Stimulated activated naive B cell treated with anti-CD40 and anti-IgM and Interleukin-4, amounts not matched to agents 10 μg/mL and 1 μg/mL and 100 μg/mL, for 72 hours (primary cell): ENCODE measurements around the gene CEP170B.
"Not testable (repeated sequence)": the region's sequence is repeated elsewhere in the genome, so short reads cannot be mapped to it uniquely, and the experiment has no call there.

Experiments
- ATAC-seq, 2 donors: fragments of 150-1000 bp; cut with Tn5 transposase; replicated peaks; 2 replicates each; pipeline ENCODE4 v1.10.0; 2021; ENCODE audit warnings: moderate library complexity in 1 of 2
- DNase-seq: peaks from one replicate; pipeline ENCODE4 v3.0.0; 2021
- H3K27ac Mint-ChIP-seq: one replicate; pipeline ENCODE4 v1.8.0; 2022; ENCODE audit warnings: mild to moderate bottlenecking, mixed read lengths
- H3K27me3 Mint-ChIP-seq, 2 donors: one replicate each; pipeline ENCODE4 v1.8.0; 2022; ENCODE audit warnings: mixed read lengths in 2 of 2
- H3K36me3 Mint-ChIP-seq, 2 donors: one replicate each; pipeline ENCODE4 v1.8.0; 2022; ENCODE audit warnings: mixed read lengths in 2 of 2, mild to moderate bottlenecking in 1 of 2
- H3K4me1 Mint-ChIP-seq, 2 donors: one replicate each; pipeline ENCODE4 v1.8.0; 2022; ENCODE audit warnings: mixed read lengths in 2 of 2, mild to moderate bottlenecking in 1 of 2
- H3K4me3 Mint-ChIP-seq, 2 donors: one replicate each; pipeline ENCODE4 v1.8.0; 2022; ENCODE audit warnings: mild to moderate bottlenecking in 2 of 2, mixed read lengths in 2 of 2, moderate library complexity in 1 of 2
- H3K9me3 Mint-ChIP-seq, 2 donors: one replicate each; pipeline ENCODE4 v1.8.0; 2022; ENCODE audit warnings: mixed read lengths in 2 of 2, mild to moderate bottlenecking in 1 of 2

CEP170B gene

DNA sequence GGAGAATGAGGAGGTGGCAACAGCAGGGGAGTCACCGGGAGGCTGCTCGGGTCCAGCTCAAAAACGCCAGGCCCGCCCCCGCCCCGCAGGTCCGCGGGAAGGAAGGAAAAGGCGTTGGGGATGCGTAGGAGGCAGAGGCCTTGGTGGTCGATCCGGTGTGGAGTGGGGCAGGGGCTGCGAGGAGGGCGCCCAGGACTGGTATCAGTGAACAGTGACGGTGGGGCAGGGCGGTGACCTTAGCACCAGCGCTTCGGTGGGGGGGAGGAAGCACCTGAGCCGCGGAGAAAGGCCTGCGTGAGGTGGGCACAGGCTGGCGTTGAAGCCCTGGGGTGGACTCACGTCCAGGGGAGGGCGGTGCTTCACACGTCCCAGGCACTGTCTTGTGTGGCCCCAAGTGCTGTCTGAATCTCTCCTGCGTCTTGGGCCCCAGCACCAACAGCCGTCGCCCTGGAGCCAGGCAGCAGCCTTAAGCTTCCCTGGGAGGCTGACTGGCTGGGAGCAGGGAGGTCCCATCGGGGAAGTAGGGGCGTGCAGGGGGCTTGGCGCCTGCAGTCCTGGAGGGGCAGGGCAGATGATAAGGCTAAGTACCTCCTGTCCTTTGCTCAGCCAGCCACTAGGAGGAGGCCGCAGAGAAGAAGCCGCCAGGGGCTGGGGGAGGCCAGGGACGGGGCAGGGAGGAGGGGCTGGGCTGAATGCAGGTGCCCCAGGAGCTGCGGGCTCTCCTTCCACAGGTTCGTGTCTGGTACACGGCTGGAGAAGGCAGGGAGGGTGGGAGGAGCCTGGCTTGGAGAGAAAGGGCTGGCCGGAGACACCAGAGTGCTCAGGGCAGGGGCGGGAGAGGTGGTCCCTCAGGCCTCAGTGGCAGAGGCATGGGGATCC is 37.7 kb upstream of the CEP170B start:
- Mint-ChIP-seq H3K4me1 (peaks cover 24 to 42% of the 10 kb centered on the region in 2 donors), H3K9me3 (peaks cover 9 to 13% of the 10 kb centered on the region in 2 donors), H3K4me3 (peak overlapping the region; percentile 81 to 88), H3K36me3 (peaks cover 7% of the 10 kb centered on the region in 2 donors), H3K27ac (no peak overlapping the region), H3K27me3 (peaks cover 21 to 33% of the 10 kb centered on the region in 2 donors)
- ATAC-seq (peak; percentile 82 to 83), DNase-seq (peak; percentile 44)

DNA sequence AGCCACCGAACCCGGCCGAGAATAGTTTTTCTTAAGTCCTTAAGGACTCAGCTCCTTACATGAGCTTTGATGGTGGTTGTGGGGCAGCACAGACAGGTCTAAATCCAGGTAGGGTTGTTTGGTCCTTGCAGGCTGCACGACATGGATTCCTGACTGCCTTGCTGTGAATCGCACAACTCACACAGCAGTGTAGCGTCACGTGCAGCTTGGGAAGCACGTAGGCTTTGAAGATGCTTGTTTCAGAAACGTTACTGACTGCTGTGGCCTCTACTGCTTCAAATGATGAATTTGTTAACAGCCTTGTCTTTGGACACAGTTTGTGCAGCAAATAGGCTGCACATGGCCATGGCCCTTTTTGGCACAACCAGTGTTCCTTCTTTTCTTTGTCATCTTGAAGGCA is 34.3 kb upstream of the CEP170B start:
- H3K27ac Mint-ChIP-seq: no peak overlapping the region
- H3K27me3 Mint-ChIP-seq: peaks cover 6 to 13% of the 10 kb centered on the region in 2 donors
- no peaks in the 10 kb centered on the region for H3K36me3 Mint-ChIP-seq
- ATAC-seq (no peak), DNase-seq (no peak)
- H3K9me3 Mint-ChIP-seq: no peaks in the 10 kb centered on the region
- peaks cover 12 to 19% of the 10 kb centered on the region in 2 donors for H3K4me1 Mint-ChIP-seq
- H3K4me3 Mint-ChIP-seq: no peak overlapping the region

DNA sequence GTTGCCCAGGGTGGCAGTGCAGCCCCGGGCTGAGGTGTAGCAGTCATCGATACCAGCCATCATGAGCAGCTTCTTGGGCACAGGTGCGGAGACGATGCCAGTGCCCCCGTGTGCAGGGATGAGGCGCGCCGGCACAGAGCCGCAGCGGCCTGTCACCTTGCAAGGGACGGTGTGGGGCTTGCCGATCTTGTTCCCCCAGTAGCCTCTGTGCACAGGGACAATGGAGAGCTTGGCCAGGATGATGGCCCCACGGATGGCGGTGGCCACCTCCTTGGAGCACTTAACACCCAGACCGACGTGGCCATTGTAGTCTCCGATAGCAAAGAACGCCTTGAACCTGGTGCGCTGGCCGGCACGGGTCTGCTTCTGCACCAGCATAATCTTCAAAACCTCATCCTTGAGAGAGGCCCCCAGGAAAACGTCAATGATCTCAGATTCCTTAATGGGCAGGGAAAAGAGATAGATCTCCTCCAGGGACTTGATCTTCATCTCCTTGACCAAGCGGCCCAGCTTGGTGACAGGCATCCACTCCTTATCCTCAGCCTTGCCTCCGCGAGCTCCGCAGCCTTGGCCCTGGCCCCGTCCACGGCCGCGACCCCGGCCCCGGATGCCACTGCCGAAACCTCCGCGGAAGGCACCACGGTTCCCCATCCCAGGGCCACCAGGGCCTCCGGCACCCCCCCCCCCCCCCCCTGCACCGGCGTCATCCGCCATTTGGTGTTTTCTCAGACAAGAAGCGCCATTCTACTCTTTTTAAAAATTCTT is 28.7 kb upstream of the CEP170B start:
- H3K27me3 Mint-ChIP-seq: peaks cover 0 to 21% of the 10 kb centered on the region in 2 donors
- H3K4me3 Mint-ChIP-seq, H3K9me3 Mint-ChIP-seq, H3K36me3 Mint-ChIP-seq, DNase-seq, H3K27ac Mint-ChIP-seq, ATAC-seq, H3K4me1 Mint-ChIP-seq: not testable (repeated sequence)

DNA sequence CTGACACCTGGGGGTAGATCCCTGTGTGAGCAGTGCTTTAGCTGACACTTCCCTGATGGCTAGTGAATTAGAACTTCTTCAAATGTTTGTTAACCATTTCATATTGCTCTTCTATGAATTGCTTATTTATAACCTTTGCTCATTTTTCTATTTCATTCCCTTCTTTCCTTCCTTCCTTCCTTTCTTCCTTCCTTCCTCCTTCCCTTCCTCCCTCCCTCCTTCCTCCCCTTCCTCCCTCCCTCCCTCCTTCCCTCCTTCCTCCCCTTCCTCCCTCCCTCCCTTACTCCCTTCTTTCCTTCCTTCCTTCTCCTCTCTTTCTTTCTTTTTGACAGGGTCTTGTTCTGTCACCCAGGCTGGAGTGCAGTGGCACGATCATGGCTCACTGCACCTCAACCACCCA is 23.3 kb upstream of the CEP170B start:
- DNase-seq: no peak
- Mint-ChIP-seq H3K36me3 (peaks cover 0 to 1% of the 10 kb centered on the region in 2 donors), H3K27me3 (peaks cover 47 to 74% of the 10 kb centered on the region in 2 donors), H3K4me3 (no peak overlapping the region), H3K27ac (no peak overlapping the region), H3K9me3 (no peaks in the 10 kb centered on the region), H3K4me1 (peaks cover 7 to 17% of the 10 kb centered on the region in 2 donors)
- ATAC-seq: no peak

DNA sequence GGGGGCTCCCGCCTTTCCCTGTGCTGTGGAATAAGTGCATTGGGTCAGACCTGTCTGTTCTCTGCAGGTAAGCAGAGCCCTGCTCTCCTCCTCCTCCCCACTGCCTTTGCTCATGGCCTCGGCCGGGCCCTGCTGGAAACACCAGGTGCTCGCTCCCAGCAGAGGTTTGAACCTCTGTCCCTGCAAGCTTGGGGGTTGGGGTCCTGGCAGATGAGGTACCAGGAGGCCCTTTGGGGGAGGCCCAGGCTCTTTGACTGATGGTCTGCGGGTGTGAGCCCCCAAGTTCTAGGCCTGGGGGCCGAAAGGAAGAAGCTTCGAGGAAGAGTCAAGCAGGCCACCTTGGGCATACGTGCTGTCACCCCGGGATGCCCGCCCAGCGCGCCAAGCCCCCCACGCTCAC is 22.1 kb upstream of the CEP170B start:
- Mint-ChIP-seq H3K27me3 (peaks cover 54 to 86% of the 10 kb centered on the region in 2 donors), H3K27ac (no peak overlapping the region), H3K9me3 (no peaks in the 10 kb centered on the region), H3K4me3 (no peak overlapping the region), H3K36me3 (peaks cover 0 to 3% of the 10 kb centered on the region in 2 donors), H3K4me1 (peaks cover 7 to 17% of the 10 kb centered on the region in 2 donors)
- ATAC-seq: no peak
- no peak for DNase-seq

DNA sequence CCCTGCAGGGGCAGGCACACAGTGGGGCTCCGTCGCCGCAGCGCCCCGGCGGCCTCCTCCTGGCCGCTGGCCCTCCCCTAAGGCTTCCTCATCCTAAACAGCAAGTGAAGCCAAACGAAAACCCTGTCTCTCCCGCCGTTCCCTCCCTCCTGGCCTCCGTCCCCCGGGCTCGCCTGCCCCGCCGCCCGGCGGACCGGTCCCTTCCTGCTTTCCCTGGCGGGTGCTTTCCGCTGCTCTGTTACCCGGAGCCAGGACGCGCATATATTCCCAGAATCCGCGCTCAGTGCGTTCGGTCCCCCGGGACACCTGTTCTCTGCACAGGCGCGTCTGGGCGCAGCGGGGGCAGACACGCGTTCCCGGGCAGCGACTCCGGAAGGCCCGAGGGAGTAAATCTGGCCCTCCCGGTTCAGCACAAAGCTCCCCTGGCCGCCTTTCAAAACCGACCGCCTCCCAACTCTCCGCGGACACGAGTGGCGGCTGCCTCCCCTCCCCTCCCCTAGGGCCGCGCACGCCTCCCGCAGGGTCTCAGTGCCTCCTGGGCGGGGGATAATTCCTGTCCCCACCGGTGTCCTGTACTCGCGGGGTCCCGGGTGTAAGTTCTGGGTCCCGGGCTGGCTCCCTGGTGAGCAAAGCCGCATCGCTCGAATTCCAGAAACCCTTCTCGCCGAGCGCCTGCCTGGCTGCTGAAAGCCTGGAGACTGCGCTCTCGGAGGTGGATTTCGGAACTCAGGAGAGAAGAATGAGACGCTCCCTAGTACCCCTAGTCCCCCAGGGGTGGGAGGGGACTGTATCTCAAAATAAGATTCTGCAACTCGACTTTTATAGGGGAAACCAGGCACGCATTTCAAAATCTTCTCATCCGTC is 21.4 kb upstream of the CEP170B start:
- H3K27me3 Mint-ChIP-seq: peaks cover 57 to 90% of the 10 kb centered on the region in 2 donors
- H3K4me3 Mint-ChIP-seq: peak overlapping the region; percentile 74 to 82

DNA sequence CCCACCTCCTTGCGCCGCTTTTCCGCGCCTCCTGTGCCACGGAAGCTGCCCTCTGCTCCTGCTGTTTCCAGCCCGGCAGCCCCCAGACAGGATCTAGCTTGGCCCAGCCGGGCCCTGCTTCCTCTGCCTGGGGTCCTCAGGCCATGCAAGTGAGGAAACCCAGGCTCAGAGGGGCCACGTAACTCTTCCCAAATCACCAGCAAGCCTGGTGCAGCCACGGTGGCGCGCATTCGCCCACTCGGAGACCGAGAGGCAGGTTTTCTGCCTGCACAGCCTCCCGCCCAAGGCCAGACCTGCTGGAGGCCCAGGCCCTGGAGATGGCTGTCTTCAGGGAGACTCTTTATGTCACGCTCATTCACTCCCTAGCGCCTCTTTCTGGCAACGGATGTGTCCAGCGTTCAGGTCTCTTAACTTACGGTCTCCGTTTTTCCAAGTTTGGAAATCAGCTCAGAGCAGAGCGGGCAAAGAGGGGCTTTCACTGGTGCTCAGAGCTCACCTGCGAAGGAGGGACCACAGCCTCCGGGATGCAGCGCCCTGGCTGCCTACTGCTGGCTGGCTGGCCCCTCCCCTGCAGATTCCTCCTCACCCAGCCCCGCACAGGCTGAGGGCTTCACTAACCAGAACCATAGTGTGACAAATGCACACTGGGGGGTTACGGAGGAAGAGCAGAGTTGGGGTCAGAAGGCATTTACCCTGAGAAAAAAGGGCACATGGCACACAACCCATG is 20.6 kb upstream of the CEP170B start:
- Mint-ChIP-seq H3K27ac (no peak overlapping the region), H3K4me3 (peak overlapping the region; percentile 74 to 82), H3K4me1 (peaks cover 7 to 17% of the 10 kb centered on the region in 2 donors), H3K27me3 (peaks cover 57 to 84% of the 10 kb centered on the region in 2 donors), H3K36me3 (peaks cover 0 to 3% of the 10 kb centered on the region in 2 donors), H3K9me3 (no peaks in the 10 kb centered on the region)
- ATAC-seq (peak in 1 of 2 donors; percentile 20), DNase-seq (no peak)

More for the DNA sequence above, 21.4 kb upstream of the CEP170B start:
- Mint-ChIP-seq H3K27ac (peak overlapping the region; percentile 47), H3K36me3 (peaks cover 0 to 3% of the 10 kb centered on the region in 2 donors), H3K4me1 (peaks cover 7 to 17% of the 10 kb centered on the region in 2 donors), H3K9me3 (no peaks in the 10 kb centered on the region)
- no peak for ATAC-seq
- no peak for DNase-seq

DNA sequence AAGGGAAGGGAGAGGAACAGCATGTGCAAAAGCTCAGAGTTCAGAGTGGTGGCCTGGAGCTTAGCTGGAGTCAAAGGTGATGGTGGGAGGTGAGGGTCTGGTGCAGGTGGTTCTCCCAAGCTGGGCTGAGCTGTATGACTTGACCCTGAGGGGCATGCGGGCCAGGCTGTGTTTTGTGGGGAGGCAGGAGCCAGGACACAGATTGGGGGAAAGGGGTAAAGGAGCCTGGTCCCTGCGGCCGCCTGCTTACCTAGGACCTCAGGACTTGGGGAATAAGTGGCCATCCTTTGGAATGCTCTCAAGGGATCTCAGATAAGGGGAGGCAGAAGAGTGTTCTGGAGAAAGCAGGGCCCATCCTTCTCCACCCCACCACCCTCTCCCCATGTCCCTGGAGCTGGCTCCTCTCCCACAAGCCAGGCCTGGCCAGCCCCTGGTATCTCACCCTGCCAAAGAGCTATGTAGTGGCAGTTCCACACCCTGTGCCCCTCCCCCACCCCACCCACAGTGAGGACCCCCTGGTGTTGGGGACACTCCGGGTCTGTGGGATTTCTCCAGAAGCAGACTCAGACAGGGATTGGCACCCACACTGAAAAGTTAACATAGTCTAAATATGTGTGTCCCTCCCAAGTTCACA is 19.9 kb upstream of the CEP170B start:
- no peak for ATAC-seq
- DNase-seq: no peak
- no peaks in the 10 kb centered on the region for H3K9me3 Mint-ChIP-seq
- no peak overlapping the region for H3K4me3 Mint-ChIP-seq
- H3K36me3 Mint-ChIP-seq: peaks cover 0 to 3% of the 10 kb centered on the region in 2 donors
- peaks cover 57 to 80% of the 10 kb centered on the region in 2 donors for H3K27me3 Mint-ChIP-seq
- H3K4me1 Mint-ChIP-seq: peaks cover 7 to 17% of the 10 kb centered on the region in 2 donors
- H3K27ac Mint-ChIP-seq: no peak overlapping the region

DNA sequence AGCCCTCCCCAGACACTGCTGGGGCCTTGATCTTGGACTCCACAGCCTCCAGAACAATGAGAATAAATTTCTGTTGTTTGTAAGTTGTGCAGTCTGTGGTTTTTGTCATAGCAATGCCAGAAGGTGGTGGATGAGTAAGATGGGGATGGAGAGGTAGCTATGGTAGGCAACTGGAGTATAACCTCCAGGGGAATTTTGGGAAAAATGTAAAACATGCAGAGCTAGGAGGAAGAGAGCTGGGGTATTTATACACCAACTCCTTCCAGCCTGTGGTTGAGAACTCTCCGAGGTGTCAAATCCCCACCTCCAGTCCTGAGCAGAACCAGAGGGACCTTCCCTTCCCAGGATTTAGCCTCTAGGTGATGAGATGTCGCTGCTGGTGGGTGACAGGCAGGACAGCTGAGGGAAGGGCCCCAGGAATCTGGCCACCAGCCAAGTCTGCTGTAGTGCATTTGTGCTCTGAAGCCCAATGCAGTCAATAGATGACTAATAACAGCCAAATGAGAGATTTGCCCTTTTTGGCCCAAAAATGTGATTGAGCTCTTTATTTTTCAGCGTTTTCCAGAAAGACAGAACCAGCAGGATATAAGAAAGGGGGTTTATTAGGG is 19.1 kb upstream of the CEP170B start:
- H3K4me1 Mint-ChIP-seq: peaks cover 7 to 17% of the 10 kb centered on the region in 2 donors
- peaks cover 0 to 3% of the 10 kb centered on the region in 2 donors for H3K36me3 Mint-ChIP-seq
- H3K9me3 Mint-ChIP-seq: no peaks in the 10 kb centered on the region
- H3K4me3 Mint-ChIP-seq: no peak overlapping the region
- no peak overlapping the region for H3K27ac Mint-ChIP-seq
- ATAC-seq: no peak
- peaks cover 57 to 78% of the 10 kb centered on the region in 2 donors for H3K27me3 Mint-ChIP-seq
- DNase-seq: no peak

DNA sequence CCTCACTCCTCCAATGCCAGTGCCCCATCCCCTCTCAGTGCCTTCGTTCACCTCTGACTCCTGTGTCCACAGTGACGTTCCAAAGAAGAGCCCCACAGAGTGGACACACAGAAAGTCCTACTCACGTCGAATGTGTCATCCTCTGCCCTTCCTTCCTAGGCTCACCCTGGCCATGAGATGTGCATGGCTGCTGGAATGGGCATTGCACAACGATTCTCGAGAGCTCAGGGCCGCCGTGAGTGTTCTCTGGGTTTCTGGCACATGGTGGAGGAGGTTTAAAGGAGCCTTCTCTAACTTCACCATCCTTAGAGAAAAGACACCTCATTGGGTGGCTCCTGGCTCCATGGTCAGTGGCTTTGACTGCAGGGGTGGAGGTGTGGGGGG is 12.8 kb upstream of the CEP170B start:
- H3K9me3 Mint-ChIP-seq: no peaks in the 10 kb centered on the region
- ATAC-seq (no peak), DNase-seq (no peak)
- H3K36me3 Mint-ChIP-seq: no peaks in the 10 kb centered on the region
- peaks cover 19 to 31% of the 10 kb centered on the region in 2 donors for H3K27me3 Mint-ChIP-seq
- no peak overlapping the region for H3K27ac Mint-ChIP-seq
- H3K4me3 Mint-ChIP-seq: no peak overlapping the region
- H3K4me1 Mint-ChIP-seq: no peaks in the 10 kb centered on the region

DNA sequence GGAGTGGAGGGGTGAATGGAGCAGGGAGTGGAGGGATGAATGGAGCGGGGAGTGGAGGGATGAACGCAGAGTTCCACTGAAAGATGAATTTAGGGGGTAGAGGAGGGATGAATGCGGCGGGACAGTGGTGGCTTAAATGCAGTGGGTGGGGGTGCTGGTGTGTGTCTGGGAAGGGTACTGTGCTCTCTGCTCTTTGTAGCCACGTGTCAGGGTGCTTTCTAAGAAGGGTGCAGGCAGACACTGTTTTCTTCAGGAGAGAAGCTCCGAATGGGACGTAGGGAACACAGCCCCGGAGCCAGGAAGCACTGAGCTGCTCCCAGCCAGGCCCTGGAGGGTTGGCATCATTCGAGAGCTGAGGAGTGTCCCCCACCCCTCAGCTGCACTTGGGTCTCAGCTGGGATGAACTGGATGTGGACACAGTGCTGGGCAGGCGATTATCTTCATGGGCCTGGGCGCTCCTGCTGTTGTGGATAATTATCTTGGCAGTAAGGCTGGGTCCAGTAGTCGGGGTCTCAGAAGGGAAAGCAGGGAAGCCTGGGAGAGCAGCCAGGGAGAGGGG is 9.5 kb upstream of the CEP170B start:
- Mint-ChIP-seq H3K27ac (no peak overlapping the region), H3K9me3 (no peaks in the 10 kb centered on the region), H3K4me1 (no peaks in the 10 kb centered on the region), H3K36me3 (no peaks in the 10 kb centered on the region), H3K4me3 (no peak overlapping the region), H3K27me3 (peaks cover 11 to 15% of the 10 kb centered on the region in 2 donors)
- DNase-seq (no peak), ATAC-seq (no peak)

DNA sequence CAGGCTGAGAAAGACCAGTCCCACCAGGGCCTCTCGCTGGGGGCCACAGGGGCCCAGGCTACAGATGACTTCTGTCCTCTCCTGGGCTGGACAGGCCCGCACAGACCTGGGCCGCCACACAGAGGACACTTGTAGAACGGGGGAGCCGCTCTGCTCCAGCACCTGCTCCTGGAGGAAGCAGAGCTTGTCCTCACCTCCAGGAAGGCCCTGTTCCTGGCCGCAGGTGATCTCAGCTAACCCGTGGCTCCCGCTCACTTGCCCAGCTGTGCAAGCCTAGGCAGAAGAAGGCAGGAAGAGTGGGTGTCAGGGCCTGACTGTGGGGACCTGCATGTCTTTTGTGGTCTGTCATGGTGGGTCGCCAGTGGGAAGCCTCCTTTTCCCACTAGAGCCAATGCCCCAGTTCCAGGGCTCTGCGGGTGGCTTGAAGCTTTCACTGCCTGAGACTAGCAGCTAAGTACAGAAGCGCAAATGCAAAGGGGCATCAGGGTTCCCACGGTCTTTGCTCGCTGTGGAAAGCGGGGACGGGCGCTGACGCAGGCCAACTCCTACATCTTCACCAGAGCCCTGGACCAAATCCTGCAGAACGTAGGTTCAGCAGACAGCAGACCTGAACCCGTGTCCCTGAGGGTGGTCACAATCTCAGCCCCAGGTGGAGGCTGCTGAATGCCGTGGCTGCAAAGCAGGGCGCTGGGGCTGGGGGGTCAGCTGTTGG is 8.8 kb upstream of the CEP170B start:
- no peak for ATAC-seq
- no peak for DNase-seq
- no peaks in the 10 kb centered on the region for H3K4me1 Mint-ChIP-seq
- H3K27me3 Mint-ChIP-seq: peaks cover 11 to 15% of the 10 kb centered on the region in 2 donors
- no peaks in the 10 kb centered on the region for H3K36me3 Mint-ChIP-seq
- H3K27ac Mint-ChIP-seq: no peak overlapping the region
- H3K4me3 Mint-ChIP-seq: no peak overlapping the region
- H3K9me3 Mint-ChIP-seq: no peaks in the 10 kb centered on the region
